HUES6 (cell line): Measurements from ENCODE around the gene GPR107.

Experiments used
- H3K27ac ChIP-seq: 2 replicates; pipeline ENCODE4 v1.7.0; 2013; ENCODE audit warnings: low read depth, mild to moderate bottlenecking, low read length, inconsistent platforms
- H3K27me3 ChIP-seq: 2 replicates; pipeline ENCODE4 v1.6.1; 2013; ENCODE audit warnings: low read length; ENCODE audit not compliant: control insufficient read depth, insufficient read depth
- H3K36me3 ChIP-seq: 2 replicates; pipeline ENCODE4 v1.6.1; 2013; ENCODE audit warnings: low read length; ENCODE audit not compliant: control insufficient read depth, insufficient read depth
- H3K4me1 ChIP-seq: 2 replicates; pipeline ENCODE4 v1.6.1; 2013; ENCODE audit warnings: low read length; ENCODE audit not compliant: control insufficient read depth, insufficient read depth
- H3K4me3 ChIP-seq: 2 replicates; pipeline ENCODE4 v1.5.1; 2013; ENCODE audit warnings: low read depth, low read length
- H3K9ac ChIP-seq: one replicate; pipeline ENCODE4 v1.6.1; 2013; ENCODE audit warnings: mild to moderate bottlenecking, low read length
- H3K9me3 ChIP-seq: 2 replicates; pipeline ENCODE4 v1.6.1; 2013; ENCODE audit warnings: low read depth, low read length; ENCODE audit not compliant: control insufficient read depth, insufficient read depth

Gene GPR107

GRCh38 chr9:130149654-130150286, 96.1 kb downstream of the GPR107 start:
- Histone ChIP-seq H3K9ac (no peak overlapping the region), H3K4me3 (no peak overlapping the region), H3K9me3 (no peaks in the 10 kb centered on the region), H3K27ac (no peak overlapping the region), H3K4me1 (peaks cover 18% of the 10 kb centered on the region), H3K36me3 (no peaks in the 10 kb centered on the region), H3K27me3 (no peaks in the 10 kb centered on the region)

- no peaks in the 10 kb centered on the region for H3K9me3 ChIP-seq
- no peaks in the 10 kb centered on the region for H3K36me3 ChIP-seq
- no peaks in the 10 kb centered on the region for H3K27me3 ChIP-seq
- H3K27ac ChIP-seq = no peak overlapping the region
- H3K4me3 ChIP-seq = no peak overlapping the region
- H3K4me1 ChIP-seq = peaks cover 18% of the 10 kb centered on the region
- H3K9ac ChIP-seq = no peak overlapping the region
Observed at GRCh38 chr9:130150779-130151382, 97.2 kb downstream of the GPR107 start.

GRCh38 chr9:130154816-130155215, 101.1 kb downstream of the GPR107 start:
- H3K27me3 ChIP-seq = no peaks in the 10 kb centered on the region
- no peaks in the 10 kb centered on the region for H3K36me3 ChIP-seq
- H3K27ac ChIP-seq = no peak overlapping the region
- H3K9ac ChIP-seq = no peak overlapping the region
- H3K4me1 ChIP-seq = peaks cover 18% of the 10 kb centered on the region
- no peaks in the 10 kb centered on the region for H3K9me3 ChIP-seq
- H3K4me3 ChIP-seq = no peak overlapping the region

GRCh38 chr9:130155647-130156046, 101.9 kb downstream of the GPR107 start:
- no peak overlapping the region for H3K27ac ChIP-seq
- peaks cover 16% of the 10 kb centered on the region for H3K4me1 ChIP-seq
- H3K9ac ChIP-seq = no peak overlapping the region
- no peak overlapping the region for H3K4me3 ChIP-seq
- no peaks in the 10 kb centered on the region for H3K27me3 ChIP-seq
- H3K9me3 ChIP-seq = no peaks in the 10 kb centered on the region
- no peaks in the 10 kb centered on the region for H3K36me3 ChIP-seq

GRCh38 chr9:130156672-130157071, 103.0 kb downstream of the GPR107 start:
- peaks cover 12% of the 10 kb centered on the region for H3K4me1 ChIP-seq
- H3K36me3 ChIP-seq = no peaks in the 10 kb centered on the region
- H3K4me3 ChIP-seq = no peak overlapping the region
- no peaks in the 10 kb centered on the region for H3K9me3 ChIP-seq
- no peak overlapping the region for H3K27ac ChIP-seq
- H3K9ac ChIP-seq = no peak overlapping the region
- no peaks in the 10 kb centered on the region for H3K27me3 ChIP-seq

GRCh38 chr9:130157079-130157478, 103.4 kb downstream of the GPR107 start:
- Histone ChIP-seq H3K4me1 (peaks cover 12% of the 10 kb centered on the region), H3K9me3 (no peaks in the 10 kb centered on the region), H3K4me3 (no peak overlapping the region), H3K9ac (no peak overlapping the region), H3K27ac (no peak overlapping the region), H3K36me3 (no peaks in the 10 kb centered on the region), H3K27me3 (no peaks in the 10 kb centered on the region)

GRCh38 chr9:130158001-130158400, 104.3 kb downstream of the GPR107 start:
- H3K36me3 ChIP-seq = no peaks in the 10 kb centered on the region
- no peak overlapping the region for H3K4me3 ChIP-seq
- H3K27ac ChIP-seq = no peak overlapping the region
- peaks cover 12% of the 10 kb centered on the region for H3K4me1 ChIP-seq
- no peaks in the 10 kb centered on the region for H3K9me3 ChIP-seq
- H3K9ac ChIP-seq = no peak overlapping the region
- H3K27me3 ChIP-seq = no peaks in the 10 kb centered on the region

- Histone ChIP-seq H3K9me3 (no peaks in the 10 kb centered on the region), H3K9ac (no peak overlapping the region), H3K36me3 (no peaks in the 10 kb centered on the region), H3K27ac (no peak overlapping the region), H3K4me3 (no peak overlapping the region), H3K4me1 (0 out of 2 replicates have a peak, but pooled peaks cover 6% of the 10 kb centered on the region), H3K27me3 (no peaks in the 10 kb centered on the region)
Observed at GRCh38 chr9:130159057-130159456, 105.4 kb downstream of the GPR107 start.

GRCh38 chr9:130159915-130160670, 106.4 kb downstream of the GPR107 start:
- H3K4me1 ChIP-seq = no peaks in the 10 kb centered on the region
- H3K27me3 ChIP-seq = no peaks in the 10 kb centered on the region
- no peaks in the 10 kb centered on the region for H3K36me3 ChIP-seq
- no peak overlapping the region for H3K4me3 ChIP-seq
- H3K27ac ChIP-seq = no peak overlapping the region
- no peak overlapping the region for H3K9ac ChIP-seq
- H3K9me3 ChIP-seq = no peaks in the 10 kb centered on the region

GRCh38 chr9:130160862-130161470, 107.3 kb downstream of the GPR107 start:
- Histone ChIP-seq H3K9ac (no peak overlapping the region), H3K27me3 (no peaks in the 10 kb centered on the region), H3K27ac (no peak overlapping the region), H3K9me3 (no peaks in the 10 kb centered on the region), H3K4me3 (no peak overlapping the region), H3K36me3 (no peaks in the 10 kb centered on the region), H3K4me1 (no peaks in the 10 kb centered on the region)

GRCh38 chr9:130165579-130165978, 111.9 kb downstream of the GPR107 start:
- Histone ChIP-seq H3K36me3 (no peaks in the 10 kb centered on the region), H3K4me1 (no peaks in the 10 kb centered on the region), H3K4me3 (no peak overlapping the region), H3K27ac (no peak overlapping the region), H3K9me3 (no peaks in the 10 kb centered on the region), H3K9ac (no peak overlapping the region), H3K27me3 (no peaks in the 10 kb centered on the region)
